VCaP (cell line): Measurements from ENCODE around the gene ATG4A.

Experiments
- H3K27ac ChIP-seq: fragments of 450-650 bp; 2 replicates; pipeline ENCODE4 v1.5.1; 2017
- CTCF ChIP-seq: fragments of 450-650 bp; conservative IDR thresholded peaks from 2 replicates; pipeline ENCODE4 v1.5.1; 2017; ENCODE audit warnings: mild to moderate bottlenecking, moderate library complexity

Gene ATG4A

GRCh38 chrX:108064613-108065012, 27.0 kb upstream of the ATG4A start:
- no peak for TF ChIP-seq CTCF
- no peak overlapping the region for H3K27ac ChIP-seq

- no peak for TF ChIP-seq CTCF
- no peak overlapping the region for H3K27ac ChIP-seq
These were observed 23.5 kb upstream of the ATG4A start for GRCh38 chrX:108068121-108068520.

GRCh38 chrX:108070891-108071290, 20.7 kb upstream of the ATG4A start:
- no peak for TF ChIP-seq CTCF

GRCh38 chrX:108071578-108071977, 20.0 kb upstream of the ATG4A start:
- no peak for TF ChIP-seq CTCF
- H3K27ac ChIP-seq, result no peak overlapping the region

More at GRCh38 chrX:108070891-108071290, 20.7 kb upstream of the ATG4A start:
- no peak overlapping the region for H3K27ac ChIP-seq

- H3K27ac ChIP-seq, result no peak overlapping the region
- no peak for TF ChIP-seq CTCF
These were observed 18.8 kb upstream of the ATG4A start for GRCh38 chrX:108072746-108073145.

- H3K27ac ChIP-seq, result no peak overlapping the region
- no peak for TF ChIP-seq CTCF
These were observed 10.5 kb upstream of the ATG4A start for GRCh38 chrX:108081110-108081509.

- no peak for TF ChIP-seq CTCF
- no peak overlapping the region for H3K27ac ChIP-seq
These were observed 3.8 kb upstream of the ATG4A start for GRCh38 chrX:108087792-108088191.

- no peak for TF ChIP-seq CTCF
- H3K27ac ChIP-seq, result no peak overlapping the region
These were observed 3.1 kb upstream of the ATG4A start for GRCh38 chrX:108088511-108088910.
